GM03348 (cell line): ENCODE results near the gene MAN2C1.

Experiments
- DNase-seq: peaks from one replicate; pipeline ENCODE4 v3.0.0; 2012; ENCODE audit warnings: low spot score

MAN2C1 gene

GRCh38 chr15:75309711-75310110 is 58.7 kb downstream of the MAN2C1 start:
- peak; percentile 28 for DNase-seq

- DNase-seq, result peak; percentile 35
These were observed 60.5 kb downstream of the MAN2C1 start for GRCh38 chr15:75307778-75308390.

DNA sequence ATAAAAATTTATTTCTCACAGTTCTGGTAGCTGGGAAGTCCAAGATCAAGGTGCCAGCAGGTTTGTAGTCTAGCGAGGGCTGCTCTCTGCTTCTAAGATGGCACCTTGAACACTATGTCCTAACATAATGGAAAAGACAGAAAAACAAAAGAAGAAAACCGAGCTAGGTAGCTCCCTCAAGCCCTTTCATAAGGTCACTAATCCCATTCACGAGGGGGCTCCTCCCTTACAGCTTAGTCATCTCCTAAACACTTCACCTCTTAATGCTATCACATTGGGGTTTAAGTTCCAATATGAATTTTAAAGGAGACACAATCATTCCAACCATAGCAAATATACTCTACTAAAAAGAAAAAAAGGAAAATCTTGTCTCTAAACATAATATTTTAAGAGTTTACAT is 62.2 kb downstream of the MAN2C1 start:
- DNase-seq, result no peak
